ENCODE data around the gene IL18BP.

DNA sequence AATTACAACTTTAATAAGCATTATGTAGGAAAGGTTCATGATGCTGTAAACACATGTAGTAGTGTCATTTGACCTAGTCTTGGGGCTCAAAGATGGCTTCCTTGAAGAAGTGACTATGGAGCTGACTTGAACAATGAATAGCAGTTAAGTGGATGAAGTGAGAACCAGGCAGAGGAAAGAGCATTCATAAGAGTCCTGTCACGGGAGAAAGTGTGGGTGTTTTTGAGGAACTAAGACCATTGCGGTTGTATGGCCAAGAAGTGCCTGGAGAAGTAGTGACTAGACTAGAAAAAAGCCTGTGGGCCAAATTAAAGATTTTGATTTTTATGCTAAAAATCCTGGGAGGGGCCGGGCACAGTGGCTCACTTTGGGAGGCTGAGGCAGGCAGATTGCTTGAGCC is 7.2 kb upstream of the IL18BP start:
- TF ChIP-seq, protein P1, sequence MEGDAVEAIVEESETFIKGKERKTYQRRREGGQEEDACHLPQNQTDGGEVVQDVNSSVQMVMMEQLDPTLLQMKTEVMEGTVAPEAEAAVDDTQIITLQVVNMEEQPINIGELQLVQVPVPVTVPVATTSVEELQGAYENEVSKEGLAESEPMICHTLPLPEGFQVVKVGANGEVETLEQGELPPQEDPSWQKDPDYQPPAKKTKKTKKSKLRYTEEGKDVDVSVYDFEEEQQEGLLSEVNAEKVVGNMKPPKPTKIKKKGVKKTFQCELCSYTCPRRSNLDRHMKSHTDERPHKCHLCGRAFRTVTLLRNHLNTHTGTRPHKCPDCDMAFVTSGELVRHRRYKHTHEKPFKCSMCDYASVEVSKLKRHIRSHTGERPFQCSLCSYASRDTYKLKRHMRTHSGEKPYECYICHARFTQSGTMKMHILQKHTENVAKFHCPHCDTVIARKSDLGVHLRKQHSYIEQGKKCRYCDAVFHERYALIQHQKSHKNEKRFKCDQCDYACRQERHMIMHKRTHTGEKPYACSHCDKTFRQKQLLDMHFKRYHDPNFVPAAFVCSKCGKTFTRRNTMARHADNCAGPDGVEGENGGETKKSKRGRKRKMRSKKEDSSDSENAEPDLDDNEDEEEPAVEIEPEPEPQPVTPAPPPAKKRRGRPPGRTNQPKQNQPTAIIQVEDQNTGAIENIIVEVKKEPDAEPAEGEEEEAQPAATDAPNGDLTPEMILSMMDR (IDR thresholded peaks at IDR 0.05 in 4 of 5, conservative IDR thresholded peaks at IDR 0.05 in 1 of 5) = no peak
- no peak for TF ChIP-seq POLR2A (IDR thresholded peaks at IDR 0.05)

Data from gastrocnemius medialis (tissue), 4 donors.